HG02981 (cell line): ENCODE data around the gene CUL4A.
"Not testable (repeated sequence)": the region's sequence is repeated elsewhere in the genome, so short reads cannot be mapped to it uniquely, and the experiment has no call there.

Source experiments
- ATAC-seq: cut with Tn5 transposase; IDR thresholded peaks from one replicate; pipeline ENCODE4 v1.9.1; 2021; ENCODE audit warnings: mild to moderate bottlenecking, moderate library complexity; ENCODE audit not compliant: unreplicated experiment

CUL4A gene

DNA sequence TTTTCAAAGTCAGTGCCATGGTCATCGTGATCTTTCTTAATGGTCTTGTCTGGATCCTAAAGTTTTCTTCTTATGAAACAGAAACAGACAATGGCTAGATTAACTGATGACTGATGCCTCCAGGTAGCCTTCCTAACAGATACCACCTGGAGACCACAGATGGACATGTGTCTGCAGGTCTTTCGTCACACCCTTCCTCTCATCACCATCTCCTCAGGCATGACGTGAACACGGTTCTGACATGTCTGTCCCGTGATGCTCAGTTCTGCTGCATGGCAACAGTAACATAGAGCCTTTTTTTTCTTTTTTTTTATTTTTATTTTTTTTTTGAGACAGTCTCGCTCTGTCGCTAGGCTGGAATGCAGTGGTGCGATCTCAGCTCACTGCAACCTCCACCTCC is 74.5 kb downstream of the CUL4A start:
- ATAC-seq: no peak

DNA sequence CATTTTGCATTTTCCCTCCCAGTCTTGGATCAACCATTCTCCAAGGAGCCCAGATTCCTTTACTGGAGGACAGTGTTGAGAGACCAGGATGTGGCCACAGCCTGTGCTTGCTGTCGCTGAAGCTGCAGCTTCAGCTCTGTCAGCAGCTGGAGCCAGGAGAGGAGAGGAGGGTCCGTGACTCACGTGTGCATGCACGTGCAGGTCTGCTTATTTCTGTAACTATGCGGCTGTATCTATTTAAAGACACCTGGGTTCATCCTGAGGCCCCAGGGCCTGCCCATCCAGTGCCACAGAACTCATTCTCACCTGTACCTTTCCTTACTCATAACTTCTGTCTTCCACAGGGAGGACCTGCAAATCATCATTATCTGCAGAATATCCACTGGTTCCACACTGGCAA is 79.5 kb downstream of the CUL4A start:
- no peak for ATAC-seq

DNA sequence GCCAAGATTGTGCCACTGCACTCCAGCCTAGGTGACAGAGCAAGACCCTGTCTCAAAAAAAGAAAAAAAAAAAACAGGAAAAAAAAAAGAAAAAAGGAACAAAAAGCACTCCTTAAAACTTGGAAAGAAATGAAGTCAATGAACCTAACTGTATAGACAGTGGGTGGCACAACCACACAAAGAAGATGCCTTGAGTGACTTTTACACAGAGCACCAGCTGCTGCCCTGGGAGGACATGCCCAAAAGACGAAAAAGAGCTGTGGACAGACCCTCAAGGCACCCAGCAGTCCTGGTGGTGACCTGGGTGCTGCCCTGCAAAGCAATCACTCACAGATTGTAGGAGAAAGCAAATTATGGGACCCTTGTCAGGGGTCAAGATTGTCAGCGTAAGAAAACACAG is 81.7 kb downstream of the CUL4A start:
- no peak for ATAC-seq

DNA sequence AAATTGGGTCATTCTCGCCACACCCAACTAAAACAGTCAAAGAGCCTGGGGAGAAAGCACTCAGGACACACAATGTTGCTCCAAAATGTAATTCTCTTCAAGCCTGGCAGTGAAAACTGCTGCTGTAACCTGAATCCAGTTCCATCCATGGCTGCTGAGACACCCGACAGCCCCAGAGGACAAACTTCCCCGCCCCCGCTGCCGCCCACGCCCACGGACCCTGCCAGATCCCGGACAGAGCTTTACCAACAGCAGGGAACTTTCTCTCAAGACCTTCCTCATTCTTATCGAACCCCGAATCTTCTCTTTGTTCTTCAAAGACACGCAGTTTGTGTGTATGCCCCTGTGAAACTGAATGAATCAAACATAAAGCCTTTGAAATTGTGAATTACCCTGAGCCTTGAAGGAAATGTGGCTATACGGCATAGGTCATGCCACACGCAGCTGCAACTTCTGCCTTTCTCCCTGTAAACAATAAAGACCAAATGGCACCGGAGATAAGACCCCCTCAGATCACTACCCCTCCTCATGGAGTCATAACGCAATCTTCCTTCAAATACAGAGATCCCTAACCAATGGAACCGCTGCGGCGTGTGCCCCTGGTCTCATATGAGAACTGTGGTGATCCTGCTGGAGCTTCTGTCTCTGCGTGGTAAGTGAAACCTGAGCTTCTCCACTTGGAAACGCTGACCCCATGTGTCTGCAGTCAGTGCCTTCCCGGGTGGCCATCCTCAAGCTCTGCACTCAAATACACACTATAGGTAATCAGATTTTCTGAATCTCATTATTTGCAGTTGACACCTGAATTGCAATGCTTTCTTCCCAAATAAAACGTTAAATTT is 82.8 kb downstream of the CUL4A start:
- ATAC-seq: no peak

GRCh38 chr13:113293686-113294085 is 84.3 kb downstream of the CUL4A start:
- no peak for ATAC-seq

DNA sequence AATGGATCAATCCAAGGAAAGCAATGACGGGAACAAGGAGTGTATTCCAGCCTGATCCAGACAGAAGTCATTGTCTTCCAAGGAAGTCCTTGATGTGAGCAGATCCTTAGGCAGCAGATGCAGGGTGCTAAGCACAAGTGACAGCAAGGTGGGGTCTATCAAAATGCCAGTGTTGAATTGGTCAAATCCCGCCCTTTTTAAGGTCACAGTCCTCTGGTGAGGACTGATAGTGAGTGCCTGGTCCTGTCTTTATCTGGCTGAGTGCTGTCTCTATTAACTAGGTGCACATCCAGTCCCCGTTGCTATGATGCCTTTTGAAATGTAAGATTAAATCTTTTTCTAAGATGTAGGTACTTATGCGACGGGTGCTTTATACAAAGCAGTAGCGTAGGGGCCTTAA is 86.4 kb downstream of the CUL4A start:
- ATAC-seq: no peak

DNA sequence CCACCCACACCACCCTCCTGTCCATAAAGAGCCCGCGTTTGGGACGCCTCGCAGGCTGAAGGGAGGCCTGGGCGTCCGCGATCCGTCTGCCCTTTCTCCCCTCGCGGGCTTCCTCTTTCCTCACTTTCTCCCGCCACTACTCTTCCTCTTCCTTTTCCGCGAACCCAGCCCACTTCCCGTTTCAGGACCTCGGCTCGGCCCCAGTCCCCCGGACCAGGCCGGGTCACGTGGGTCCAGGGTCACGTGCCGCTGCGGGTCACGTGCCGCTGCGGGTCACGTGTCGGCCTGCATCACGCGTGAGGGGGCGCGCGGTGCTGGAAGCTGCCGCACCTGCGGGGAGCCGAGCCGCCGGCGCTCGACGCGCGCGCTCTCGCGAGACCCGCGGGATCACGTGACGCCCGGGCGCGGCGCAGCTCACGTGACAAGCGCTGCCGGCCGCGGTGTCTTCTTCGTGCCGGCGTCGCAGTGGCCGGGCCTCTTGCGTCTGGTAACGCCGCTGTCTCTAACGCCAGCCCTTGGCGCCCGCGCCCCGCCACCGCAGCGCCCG is 87.5 kb downstream of the CUL4A start, which contains the start of gene LAMP1:
LAMP1 (plus strand) TSS at position 417 of the 547 bp plus-strand sequence. CDS start 196 bp downstream, outside the sequence.
- peak; percentile 77 for ATAC-seq

DNA sequence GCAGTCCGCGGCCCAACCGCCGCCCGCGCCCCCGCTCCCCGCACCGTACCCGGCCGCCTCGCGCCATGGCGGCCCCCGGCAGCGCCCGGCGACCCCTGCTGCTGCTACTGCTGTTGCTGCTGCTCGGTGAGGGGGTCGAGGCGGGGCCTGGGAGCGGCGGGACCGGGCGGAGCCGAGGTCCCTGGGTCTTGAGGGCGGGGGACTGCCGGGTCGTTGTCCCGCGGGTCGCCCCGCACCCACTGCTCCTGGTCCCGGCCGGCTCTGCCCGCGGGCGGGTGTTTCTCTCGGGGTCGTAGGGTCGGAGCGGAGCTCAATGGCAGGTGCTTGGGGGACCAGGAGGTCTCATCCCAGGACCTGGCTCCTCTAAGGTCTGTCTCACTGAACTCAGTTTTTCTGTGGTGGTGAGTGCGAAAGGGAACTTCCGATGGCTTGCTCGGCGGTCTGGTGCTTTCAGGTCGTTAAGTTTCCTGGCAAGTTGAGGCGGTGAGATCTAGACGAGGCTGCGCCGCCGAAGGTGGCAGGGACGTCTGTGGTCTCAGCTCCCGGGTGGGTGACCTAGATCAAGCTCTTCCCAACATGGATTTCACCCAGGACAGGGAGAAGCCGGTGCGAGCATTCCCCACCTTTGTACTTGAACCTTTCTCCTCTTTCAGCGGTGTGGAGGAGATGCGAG is 88.1 kb downstream of the CUL4A start:
- peak; percentile 30 for ATAC-seq

- ATAC-seq: no peak
Measured at GRCh38 chr13:113298043-113298945, 88.9 kb downstream of the CUL4A start.

- no peak for ATAC-seq
Measured at GRCh38 chr13:113299951-113300350, 90.5 kb downstream of the CUL4A start.

DNA sequence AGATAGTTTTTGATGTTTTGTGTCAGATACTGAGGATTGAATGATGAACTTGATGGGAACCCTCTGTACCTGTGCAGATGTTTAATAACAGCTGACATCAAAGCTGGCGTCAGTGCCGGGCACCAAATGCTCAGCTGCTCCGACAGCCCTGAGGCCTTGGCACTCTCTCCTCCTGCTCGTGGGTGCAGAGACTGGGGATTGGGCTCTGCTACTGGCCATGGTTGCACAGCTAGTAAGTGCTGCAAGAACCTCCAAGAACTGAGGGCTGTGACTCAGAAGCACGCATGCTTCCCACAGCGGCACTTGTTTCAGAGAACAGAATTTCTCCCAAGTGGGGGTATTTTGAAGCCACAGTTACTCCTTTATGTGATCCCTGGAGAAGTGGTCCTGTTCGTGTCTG is 93.6 kb downstream of the CUL4A start:
- ATAC-seq: no peak

DNA sequence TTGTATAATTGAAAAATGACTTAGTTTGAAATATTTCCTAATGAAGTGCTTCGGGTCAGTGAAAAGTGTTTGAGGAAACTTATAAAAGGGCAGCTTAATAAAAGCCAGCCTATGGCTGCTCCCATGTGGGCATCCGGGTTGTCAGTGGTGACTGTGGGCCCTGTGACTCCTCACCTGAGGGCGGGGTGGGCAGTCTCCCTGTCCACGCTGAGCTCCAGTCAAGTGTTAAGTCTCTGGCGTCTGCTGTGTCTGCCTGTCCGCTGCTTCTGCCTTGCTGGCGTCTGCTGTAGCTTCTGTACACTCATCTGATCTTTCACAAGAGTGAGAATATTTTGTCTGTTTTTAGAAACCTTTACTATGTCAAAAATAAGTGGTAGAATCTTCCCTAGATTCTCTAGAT is 94.7 kb downstream of the CUL4A start:
- no peak for ATAC-seq

GRCh38 chr13:113305208-113305607 is 95.8 kb downstream of the CUL4A start:
- ATAC-seq: no peak

DNA sequence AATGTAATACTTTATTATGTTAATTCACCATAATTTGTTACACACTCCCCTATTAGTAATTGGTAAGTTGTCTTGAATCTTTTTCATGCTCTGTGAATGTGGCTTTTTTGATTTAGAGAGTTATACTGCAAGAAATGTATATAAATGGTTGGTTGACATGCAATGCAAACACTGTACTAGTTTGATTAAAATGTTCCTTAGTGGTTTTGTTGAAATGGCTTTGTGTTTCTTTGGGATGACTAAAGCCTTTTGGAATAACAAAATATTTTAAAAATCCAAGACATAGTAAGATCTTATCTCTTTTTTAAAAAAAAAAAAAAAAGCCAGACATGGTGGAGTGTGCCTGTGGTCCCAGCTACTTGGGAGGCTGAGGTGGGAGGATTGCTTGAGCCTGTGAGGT is 98.1 kb downstream of the CUL4A start:
- no peak for ATAC-seq

DNA sequence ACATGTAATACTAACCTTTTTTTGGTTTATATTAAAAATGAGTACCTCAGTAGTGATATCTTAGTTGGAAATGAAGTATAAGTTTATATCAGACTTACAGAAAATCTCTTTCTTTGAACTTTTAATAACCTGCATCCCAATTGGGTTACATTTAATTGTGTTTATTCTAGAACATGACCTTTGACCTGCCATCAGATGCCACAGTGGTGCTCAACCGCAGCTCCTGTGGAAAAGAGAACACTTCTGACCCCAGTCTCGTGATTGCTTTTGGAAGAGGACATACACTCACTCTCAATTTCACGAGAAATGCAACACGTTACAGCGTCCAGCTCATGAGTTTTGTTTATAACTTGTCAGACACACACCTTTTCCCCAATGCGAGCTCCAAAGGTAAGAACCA is 100.1 kb downstream of the CUL4A start:
- no peak for ATAC-seq

- not testable (repeated sequence) for ATAC-seq
Measured at GRCh38 chr13:113314112-113314511, 104.7 kb downstream of the CUL4A start.

DNA sequence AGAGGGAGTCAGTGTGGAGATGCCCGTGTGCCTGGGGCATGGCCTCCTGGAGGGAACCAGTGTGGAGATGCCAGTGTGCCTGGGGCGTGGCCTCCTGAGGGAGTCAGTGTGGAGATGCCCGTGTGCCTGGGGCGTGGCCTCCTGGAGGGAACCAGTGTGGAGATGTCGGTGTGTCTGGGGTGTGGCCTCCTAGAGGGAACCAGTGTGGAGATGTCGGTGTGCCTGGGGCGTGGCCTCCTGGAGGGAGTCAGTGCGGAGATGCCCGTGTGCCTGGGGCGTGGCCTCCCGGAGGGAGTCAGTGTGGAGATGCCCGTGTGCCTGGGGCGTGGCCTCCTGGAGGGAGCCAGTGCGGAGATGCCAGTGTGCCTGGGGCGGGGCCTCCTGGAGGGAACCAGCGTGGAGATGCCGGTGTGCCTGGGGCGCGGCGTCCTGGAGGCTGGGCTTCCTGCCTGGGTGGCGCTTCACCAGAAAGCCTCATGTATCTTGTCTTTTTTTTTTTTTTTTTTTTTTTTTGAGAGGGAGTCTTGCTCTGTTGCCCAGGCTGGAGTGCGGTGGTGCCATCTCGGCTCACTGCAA is 105.6 kb downstream of the CUL4A start:
- ATAC-seq: not testable (repeated sequence)

- ATAC-seq: no peak
Measured at GRCh38 chr13:113315992-113316391, 106.6 kb downstream of the CUL4A start.
